GM18951 (cell line): ENCODE data around the gene MFSD6.

Experiments used
- POLR2A ChIP-seq: IDR thresholded peaks from 4 replicates; pipeline ENCODE4 v1.6.1; 2011; ENCODE audit warnings: mild to moderate bottlenecking; ENCODE audit not compliant: insufficient read length, insufficient read depth; ENCODE audit errors: extremely low read depth
- in situ Hi-C: fragments of 300-500 bp; cut with MboI; formaldehyde crosslinking; loops from one replicate; pipeline ENCODE4 v1.12.0; 2022; ENCODE audit warnings: low sequenced_read_pairs, mixed read lengths, inconsistent platforms; ENCODE audit not compliant: unreplicated experiment

The MFSD6 gene

GRCh38 chr2:190517468-190517867, 109.3 kb downstream of the MFSD6 start:
- TF ChIP-seq POLR2A: no peak
- in situ Hi-C loops: no loop called here

GRCh38 chr2:190519975-190520767, 112.0 kb downstream of the MFSD6 start:
- no peak for TF ChIP-seq POLR2A
- in situ Hi-C loops: no loop called here

DNA sequence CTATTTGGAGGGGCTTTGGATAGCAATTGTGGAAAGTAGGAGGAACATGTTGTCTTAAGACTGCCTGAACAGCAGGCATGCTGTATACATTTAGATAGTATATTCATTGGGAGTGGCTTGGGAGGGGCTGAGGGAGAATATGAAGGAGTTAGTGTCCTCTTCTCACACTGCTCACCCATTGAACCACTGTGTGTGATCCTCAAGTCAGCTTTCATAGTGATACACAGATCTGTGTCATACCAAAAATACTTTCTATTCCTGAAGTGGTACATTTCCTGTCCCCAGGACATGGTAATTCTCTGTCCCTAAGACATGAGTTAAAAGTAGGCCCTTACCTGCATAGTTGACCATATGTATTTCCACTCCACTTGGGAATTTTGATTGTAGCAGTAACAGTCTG, 116.8 kb downstream of the MFSD6 start:
- TF ChIP-seq POLR2A: no peak
- in situ Hi-C loops: no loop called here

DNA sequence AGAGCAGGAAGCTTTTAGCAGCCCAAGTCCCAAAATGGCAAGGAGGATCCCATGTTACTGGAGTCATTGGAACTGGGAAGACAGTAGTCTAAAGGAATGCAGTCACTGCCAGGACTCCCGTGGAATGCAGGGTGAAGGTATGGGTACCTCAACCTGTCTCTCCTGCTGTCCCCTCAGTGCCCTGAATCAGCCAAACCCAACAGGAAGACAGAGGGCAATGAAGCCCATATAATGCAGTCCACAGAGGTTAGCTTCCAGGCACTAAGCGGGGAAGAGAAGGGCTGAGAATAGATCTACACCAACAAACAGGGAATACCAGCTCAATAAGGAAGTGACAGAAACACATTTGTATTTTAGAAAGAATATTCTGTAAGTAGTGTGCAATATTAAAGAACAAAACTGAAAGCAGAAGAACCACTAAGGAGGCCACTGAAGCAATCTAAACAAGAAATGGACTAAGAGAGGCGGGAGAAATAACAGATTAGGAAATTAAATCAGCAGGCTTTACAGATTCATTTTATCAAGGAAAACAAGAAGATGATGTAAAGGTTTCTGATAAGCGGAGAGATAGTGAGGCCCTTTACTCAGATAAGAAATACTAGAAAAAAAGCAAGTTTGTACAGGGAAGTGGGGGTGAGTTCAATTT, 118.1 kb downstream of the MFSD6 start:
- TF ChIP-seq POLR2A: no peak
- in situ Hi-C loops: no loop called here

DNA sequence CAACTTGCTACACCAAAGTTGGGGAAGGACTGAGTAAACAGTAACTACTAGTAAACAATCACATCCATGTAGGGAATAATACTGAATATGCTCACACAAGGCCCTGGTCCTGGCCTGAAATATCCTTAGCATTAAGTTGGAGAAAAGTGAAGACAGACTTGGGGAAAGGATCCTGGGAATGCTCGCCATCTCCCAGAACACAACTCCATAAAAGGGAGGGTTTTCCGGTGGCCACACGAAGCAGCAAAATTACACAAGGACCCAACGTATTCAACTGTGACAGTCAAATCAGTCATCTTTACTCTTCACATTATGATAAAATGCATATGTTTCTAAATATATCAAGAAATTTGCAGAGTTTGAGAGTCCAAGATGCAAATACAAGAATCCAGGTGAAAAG, 119.1 kb downstream of the MFSD6 start:
- in situ Hi-C loops: no loop called here
- TF ChIP-seq POLR2A: no peak

DNA sequence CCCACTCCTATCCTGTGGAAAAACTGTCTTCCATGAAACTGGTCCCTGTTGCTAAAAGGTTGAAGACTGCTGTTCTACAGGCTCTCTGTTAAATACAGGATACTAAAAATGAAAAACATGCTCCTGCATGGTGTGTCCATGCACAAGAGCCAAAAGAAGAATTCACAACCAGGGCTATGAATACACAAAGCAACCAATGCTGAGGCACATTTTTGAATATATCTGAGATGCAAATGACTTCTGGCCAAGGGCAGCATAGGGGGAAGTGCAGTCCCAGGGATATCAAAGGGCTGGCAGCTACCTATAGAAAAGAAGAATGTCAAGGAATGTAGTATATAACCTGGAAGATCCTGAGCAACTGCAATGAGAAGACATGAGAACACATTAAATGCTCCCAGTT, 119.8 kb downstream of the MFSD6 start:
- in situ Hi-C loops: no loop called here
- no peak for TF ChIP-seq POLR2A

GRCh38 chr2:190528521-190529001, 120.4 kb downstream of the MFSD6 start:
- in situ Hi-C loops: no loop called here
- no peak for TF ChIP-seq POLR2A

DNA sequence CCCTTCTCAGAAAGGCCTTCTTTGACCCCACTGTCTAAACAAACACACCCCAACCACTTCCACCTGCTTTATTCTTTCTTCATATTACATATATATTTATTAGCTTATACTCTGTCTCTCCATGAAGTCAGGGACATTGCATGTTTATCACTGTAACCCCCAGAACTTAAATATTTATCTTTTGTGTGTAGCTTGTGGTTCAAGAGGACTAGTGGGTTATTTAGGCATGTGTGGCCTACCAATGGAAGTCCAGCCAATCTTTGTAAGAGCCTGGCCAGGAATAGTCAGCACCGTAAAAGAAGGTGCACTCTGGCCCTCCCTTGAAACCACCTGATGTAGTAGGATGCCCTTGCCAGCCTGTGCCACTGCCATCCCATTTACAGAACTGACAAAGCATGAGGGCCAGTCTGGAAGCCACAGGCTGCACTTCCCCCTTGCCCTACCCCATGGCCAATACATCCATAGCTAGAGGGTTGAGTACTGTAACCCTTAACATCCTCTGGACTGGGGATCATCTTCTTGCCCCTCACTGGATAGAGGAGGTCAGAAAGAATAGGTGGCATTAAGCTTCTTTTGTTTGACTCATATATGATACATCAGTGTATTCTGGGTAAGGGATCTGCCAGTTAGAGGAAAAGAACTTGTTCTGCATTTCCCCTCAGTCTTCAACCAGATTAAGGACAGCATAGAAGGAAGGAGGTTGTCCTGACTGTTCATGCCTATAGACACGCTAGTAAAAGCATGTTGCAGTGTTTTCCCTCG, 121.5 kb downstream of the MFSD6 start:
- no peak for TF ChIP-seq POLR2A
- in situ Hi-C loops: loop anchor here (10.0 kb wide), 1 partner anchor 125 kb away; no protein-coding TSS in a partner anchor

GRCh38 chr2:190530248-190530900, 122.2 kb downstream of the MFSD6 start:
- in situ Hi-C loops: loop anchor here (10.0 kb wide), 1 partner anchor 124 kb away; no protein-coding TSS in a partner anchor

DNA sequence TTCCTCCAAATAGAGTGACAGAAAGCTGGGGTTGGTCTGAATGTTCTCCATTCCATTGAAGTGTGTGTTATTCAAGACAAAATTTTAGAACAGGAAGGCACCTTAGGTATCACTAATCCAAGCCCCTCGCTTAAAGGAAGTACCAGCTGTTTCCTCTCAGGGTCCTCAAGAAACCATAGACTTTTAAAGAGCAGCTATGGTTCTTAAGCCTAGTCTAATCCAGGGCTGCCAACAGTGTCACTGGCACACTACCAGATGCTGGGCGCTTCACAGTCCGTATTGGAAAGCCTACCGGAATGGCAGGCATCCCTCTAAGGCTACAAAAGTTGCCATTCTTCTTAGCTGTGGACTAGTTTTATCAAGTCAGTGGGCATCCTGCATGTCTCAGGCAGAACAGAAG, 124.4 kb downstream of the MFSD6 start:
- no peak for TF ChIP-seq POLR2A
- in situ Hi-C loops: loop anchor here (10.0 kb wide), 1 partner anchor 122 kb away; no protein-coding TSS in a partner anchor

More at GRCh38 chr2:190530248-190530900, 122.2 kb downstream of the MFSD6 start:
- no peak for TF ChIP-seq POLR2A

GRCh38 chr2:190533175-190533967, 125.2 kb downstream of the MFSD6 start:
- in situ Hi-C loops: loop anchor here (10.0 kb wide), 1 partner anchor 121 kb away; no protein-coding TSS in a partner anchor
- TF ChIP-seq POLR2A: no peak

- TF ChIP-seq POLR2A: no peak
- in situ Hi-C loops: loop anchor here (10.0 kb wide), 1 partner anchor 121 kb away; no protein-coding TSS in a partner anchor
Observed at GRCh38 chr2:190533968-190534309, 125.8 kb downstream of the MFSD6 start.
